Caki2 (cell line): ENCODE measurements around the gene TRIM17. TPM values are rescaled to one million over a fixed set of nuclear protein-coding genes. Genes with fewer than 3 reads are reported as not detected.

Source experiments
- DNase-seq: peaks from one replicate; pipeline ENCODE4 v3.0.0-alpha.2; 2015; ENCODE audit warnings: low read depth
- in situ Hi-C: cut with HindIII; loops from 2 replicates; pipeline ENCODE4 v1.10.0; 2016; ENCODE audit warnings: low sequenced_read_pairs, low pct_unique_long_range_greater_than_20kb, mixed read lengths
- total RNA-seq: library from RNA; depleted of rRNA; stranded (reverse); fragments of >200 nt; shearing (Covaris generic); gene quantifications from 2 replicates; pipeline ENCODE4 v1.2.3, GENCODE V29; 2014; ENCODE audit warnings: low replicate concordance

The TRIM17 gene
- total RNA-seq, 1 experiment from 2014 or later: not detected

DNA sequence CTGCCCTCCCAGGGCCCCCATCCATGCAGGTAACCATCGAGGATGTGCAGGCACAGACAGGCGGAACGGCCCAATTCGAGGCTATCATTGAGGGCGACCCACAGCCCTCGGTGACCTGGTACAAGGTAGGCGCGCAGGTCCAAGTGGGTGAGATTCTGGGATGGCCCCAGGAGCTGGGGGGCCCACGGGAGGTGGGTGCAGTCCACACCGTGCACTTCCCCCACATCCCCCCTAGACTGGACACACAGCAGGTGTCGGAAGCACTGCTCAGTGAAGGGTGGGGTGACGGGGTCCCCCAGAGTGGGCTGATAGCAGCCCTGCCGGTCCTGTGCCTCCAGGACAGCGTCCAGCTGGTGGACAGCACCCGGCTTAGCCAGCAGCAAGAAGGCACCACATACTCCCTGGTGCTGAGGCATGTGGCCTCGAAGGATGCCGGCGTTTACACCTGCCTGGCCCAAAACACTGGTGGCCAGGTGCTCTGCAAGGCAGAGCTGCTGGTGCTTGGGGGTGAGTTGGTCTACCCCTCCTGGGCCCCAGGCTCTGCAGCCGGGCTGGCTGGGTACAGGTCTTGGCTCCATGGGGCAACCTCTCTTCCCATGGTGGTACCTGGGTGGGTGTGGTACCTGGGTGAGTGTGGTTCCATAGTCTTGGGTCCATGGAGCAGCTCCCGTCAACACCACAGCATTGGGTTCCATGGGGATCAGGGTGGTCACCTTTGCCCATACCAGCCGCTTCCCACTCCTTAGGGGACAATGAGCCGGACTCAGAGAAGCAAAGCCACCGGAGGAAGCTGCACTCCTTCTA lies 50.4 kb downstream of the TRIM17 start:
- in situ Hi-C loops: no loop called here
- no peak for DNase-seq

DNA sequence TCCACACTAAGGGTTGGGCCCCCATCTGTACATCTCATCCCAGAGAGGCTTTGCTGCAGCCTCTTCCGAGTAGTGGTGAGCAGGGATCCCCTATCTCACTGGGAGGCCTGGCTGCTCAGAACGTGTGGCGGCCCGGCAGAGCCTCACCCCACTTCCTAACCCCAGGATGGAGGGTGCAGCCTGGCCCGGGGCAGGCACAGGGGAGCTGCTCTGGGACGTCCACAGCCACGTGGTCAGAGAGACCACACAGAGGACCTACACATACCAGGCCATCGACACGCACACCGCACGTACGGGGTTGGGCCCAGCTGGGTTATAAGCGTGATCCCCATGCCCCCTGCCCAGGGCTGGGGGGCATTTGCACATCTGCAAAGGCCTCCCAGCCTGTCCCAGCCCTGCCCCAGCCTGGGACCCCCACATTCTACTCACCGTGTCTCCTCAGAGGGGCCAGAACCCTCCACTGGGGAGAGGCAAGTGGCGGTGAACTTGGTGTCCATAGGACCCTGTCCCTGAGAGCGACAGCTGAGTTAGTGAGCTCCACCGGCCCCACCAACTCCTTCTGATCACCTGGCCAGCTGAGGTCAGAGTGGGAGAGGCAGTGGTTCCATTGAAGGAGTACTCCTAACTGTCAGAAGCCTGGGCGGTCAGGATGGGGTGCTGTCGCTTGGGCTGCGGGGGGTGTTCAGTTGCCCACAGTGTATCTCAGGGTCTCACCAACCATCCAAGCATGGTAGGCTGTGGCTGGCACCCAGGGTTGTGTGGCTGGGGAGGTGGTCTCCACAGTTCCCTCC lies 51.2 kb downstream of the TRIM17 start:
- no peak for DNase-seq
- in situ Hi-C loops: no loop called here

DNA sequence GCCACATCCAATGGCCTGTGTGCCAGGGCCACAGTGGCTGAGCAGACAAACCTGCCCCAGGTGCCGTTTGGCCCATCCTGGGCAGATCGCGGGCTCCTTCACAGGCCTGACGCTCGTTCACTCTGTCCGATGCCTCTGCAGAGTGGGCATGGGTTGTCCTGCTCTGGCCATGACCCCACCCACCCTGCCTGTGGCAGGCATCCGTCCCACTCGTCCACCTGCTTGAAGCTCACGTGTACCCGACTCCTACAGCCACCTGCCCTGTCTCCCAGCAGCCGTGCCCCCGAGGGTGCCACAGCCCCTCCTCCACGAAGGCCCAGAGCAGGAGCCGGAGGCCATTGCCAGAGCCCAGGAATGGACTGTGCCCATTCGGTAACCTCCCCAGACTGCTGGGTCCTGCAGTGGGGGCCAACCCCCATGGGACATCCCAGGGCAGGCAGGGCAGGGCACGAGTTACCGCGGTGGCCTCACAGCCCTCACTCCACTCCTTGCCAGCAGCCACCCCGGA lies 51.9 kb downstream of the TRIM17 start:
- in situ Hi-C loops: no loop called here
- DNase-seq: no peak

DNA sequence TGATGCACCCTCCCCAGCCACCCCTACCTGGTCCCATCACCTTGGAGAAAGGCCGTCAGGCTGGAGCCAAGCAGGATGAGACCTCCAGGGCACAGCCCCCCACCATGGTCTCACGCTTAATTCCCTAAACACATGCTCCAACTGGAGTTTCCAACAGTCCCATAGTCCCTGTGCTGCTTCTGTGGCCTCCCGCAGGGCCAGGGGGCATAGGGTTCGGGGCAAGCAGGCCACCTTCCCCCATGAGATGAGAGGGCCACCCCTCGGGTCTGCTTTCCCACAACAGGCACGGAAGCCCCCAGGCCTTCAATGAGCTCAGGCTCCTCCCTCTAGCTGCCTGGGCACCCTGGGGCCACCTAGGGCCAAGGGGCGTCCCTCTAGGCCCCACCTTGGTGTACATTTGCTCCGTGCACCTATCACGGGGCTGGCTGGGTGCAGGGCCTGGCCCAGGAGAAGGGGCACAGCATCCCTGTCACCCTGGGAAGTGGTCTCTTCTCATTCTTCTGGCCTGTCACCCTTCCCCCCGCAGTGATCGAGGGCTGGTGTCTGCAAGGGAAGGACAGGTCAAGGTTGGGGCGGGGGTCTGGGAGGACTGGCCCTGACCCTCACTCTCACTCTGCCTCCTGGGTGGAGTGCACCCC lies 52.5 kb downstream of the TRIM17 start:
- no peak for DNase-seq
- in situ Hi-C loops: no loop called here

DNA sequence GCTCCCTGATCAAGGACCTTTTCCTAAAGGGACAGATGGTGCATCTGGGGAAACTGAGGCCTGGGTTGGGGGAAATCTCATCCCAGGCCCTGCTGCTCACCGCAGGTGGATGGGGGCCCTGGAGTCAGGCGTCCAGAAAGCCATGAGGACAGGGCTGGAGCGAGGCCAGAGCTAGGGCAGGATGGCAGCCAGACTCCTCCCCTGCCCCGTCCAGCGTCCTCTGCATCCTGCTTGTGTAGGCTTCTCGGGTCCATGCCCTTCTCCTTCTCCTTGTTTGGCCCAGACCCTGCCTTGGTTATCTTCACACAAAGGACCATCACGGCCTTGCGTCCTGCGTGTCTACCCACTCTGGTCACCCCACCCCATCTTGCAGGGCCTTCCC lies 53.0 kb downstream of the TRIM17 start:
- DNase-seq: no peak
- in situ Hi-C loops: no loop called here

DNA sequence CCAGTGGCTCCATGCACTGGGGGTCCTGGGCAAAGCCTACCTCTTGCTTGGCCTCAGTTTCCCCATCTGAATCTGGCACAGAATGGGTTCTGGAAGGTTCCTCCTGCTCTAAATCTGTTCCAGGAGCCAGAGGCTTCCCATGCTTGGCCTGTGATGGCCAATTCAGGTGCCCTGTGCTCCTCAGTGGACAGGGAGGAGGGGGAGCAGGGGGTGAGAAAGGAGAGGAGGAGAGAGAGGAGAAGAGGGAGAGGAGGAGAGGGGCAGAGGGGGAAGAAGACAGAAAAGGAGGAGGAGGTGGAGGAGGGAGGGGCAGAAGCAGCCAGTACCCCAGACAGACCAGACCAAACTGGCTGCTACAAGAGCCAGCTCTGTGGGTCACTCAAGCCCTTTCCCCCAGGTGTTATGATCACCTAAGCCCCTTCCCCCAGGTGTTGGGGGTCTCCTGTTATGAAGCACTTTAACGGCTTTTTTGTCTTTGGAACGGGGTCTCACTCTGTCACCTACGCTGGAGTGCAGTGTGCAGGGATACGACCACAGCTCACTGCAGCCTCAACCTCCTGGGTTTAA lies 53.7 kb downstream of the TRIM17 start:
- no peak for DNase-seq
- in situ Hi-C loops: no loop called here

DNA sequence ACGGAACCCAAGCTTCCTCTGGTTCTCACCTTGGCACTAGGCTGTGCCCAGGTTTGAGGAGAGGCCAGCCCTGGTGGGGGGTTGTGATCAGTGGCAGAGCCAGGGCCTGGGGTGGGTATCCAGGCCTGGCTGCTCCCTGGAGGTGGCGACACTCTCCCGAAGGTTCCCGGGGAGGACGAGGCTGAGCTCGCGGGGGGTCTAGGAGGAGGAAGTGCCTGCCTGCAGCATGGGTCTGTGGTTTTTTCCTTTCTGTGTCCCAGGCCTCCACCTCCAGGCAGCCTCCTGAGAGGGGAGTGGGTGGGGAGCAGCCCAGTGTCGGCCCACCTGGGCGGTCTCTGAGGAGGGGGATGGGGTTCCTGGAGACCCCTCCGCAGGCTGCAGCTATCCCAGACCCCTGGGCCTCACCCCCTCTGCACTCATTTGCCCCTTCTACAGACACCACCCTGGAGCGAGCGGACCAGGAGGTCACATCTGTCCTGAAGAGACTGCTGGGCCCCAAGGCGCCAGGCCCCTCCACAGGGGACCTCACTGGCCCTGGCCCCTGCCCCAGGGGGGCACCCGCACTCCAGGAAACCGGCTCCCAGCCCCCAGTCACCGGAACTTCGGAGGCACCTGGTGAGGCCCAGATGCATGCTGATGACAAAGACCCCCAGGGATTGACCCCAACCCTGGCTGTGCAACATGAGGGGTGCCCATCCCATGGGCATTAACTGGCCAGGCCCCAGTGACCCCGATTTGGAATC lies 54.3 kb downstream of the TRIM17 start:
- in situ Hi-C loops: no loop called here
- no peak for DNase-seq

DNA sequence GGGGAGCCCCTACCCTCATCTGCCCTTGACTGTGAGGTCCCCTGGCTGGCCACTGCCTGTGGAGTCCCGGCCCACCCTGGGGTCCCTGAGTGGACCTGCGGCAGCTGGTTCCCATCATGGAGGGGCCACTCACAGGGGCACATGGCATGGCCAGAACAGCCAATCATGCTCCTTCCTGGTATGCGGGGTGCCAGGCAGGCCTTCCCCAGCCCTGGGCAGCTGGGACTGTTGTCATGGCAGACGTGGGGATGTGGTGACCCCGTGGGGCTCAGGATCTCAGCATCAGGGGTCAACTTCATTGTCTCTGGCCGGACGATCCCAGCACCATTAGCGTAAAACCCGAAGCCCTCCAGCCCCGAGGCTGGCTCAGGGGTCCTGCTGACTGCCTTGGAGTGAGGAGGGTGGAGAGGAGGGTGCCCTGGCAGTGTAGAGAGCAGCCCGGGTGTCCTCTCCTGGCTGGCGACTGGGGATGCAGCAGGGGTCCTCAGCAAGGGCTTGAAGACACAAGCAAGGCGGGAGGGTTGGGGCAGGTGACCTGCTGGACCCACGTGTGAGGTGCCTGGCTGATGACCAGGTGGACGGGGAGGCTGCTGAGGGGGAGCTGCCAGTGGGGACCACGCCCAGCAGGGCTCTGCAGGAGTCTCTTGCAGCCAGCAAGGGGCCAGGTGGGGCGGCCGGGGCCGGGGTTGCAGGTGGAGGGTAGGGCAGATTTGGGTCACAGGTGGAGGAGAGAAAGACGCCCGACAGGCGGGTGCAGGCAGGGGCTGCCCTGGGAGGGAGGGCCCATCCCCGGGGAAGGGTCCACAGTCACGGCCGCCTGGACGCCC lies 55.1 kb downstream of the TRIM17 start:
- DNase-seq: no peak
- in situ Hi-C loops: no loop called here

DNA sequence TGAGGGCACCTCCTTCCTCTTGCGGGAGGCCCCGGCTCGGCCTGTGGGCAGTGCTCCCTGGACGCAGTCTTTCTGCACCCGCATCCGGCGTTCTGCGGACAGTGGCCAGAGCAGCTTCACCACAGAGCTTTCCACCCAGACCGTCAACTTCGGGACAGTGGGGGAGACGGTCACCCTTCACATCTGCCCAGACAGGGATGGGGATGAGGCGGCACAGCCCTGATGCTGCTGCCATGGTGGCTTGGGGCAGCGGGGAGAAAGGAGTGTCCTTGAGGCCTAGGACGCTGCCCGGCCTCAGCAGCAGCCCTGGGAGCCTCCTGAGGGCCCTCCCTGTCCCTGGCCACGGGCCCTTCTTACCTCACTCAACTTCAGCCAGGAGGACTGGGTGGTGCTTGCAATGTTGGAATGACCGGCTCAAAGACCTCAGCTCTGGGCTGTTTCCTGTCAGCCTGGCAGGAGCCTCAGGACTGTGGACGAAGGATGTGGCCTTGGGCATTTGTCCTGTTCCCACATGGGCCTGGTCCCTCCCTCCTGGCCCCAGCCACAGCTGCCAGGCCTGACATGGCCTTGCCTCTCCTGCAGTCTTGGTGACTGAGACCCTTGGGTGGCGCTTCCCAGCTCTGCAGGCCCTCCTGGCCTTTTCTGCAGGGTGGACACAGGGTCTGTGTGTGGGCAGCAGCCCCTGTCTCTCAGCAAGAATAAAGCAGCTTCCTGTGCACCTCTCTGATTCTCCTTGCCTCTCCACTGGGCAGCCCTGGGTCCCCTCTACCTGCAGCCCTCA lies 55.9 kb downstream of the TRIM17 start:
- in situ Hi-C loops: no loop called here
- no peak for DNase-seq

DNA sequence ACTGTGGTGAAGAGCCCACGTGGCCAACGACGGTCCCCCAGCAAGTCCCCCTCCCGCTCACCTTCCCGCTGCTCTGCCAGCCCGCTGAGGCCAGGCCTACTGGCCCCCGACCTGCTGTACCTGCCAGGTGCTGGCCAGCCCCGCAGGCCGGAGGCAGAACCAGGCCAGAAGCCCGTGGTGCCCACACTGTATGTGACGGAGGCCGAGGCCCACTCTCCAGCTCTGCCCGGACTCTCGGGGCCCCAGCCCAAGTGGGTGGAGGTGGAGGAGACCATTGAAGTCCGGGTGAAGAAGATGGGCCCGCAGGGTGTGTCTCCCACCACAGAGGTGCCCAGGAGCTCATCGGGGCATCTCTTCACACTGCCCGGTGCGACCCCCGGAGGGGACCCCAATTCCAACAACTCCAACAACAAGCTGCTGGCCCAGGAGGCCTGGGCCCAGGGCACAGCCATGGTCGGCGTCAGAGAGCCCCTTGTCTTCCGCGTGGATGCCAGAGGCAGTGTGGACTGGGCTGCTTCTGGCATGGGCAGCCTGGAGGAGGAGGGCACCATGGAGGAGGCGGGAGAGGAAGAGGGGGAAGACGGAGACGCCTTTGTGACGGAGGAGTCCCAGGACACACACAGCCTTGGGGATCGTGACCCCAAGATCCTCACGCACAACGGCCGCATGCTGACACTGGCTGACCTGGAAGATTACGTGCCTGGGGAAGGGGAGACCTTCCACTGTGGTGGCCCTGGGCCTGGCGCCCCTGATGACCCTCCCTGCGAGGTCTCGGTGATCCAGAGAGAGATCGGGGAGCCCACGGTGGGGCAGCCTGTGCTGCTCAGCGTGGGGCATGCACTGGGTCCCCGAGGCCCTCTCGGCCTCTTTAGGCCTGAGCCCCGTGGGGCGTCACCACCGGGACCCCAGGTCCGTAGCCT lies 56.8 kb downstream of the TRIM17 start:
- no peak for DNase-seq
- in situ Hi-C loops: no loop called here

DNA sequence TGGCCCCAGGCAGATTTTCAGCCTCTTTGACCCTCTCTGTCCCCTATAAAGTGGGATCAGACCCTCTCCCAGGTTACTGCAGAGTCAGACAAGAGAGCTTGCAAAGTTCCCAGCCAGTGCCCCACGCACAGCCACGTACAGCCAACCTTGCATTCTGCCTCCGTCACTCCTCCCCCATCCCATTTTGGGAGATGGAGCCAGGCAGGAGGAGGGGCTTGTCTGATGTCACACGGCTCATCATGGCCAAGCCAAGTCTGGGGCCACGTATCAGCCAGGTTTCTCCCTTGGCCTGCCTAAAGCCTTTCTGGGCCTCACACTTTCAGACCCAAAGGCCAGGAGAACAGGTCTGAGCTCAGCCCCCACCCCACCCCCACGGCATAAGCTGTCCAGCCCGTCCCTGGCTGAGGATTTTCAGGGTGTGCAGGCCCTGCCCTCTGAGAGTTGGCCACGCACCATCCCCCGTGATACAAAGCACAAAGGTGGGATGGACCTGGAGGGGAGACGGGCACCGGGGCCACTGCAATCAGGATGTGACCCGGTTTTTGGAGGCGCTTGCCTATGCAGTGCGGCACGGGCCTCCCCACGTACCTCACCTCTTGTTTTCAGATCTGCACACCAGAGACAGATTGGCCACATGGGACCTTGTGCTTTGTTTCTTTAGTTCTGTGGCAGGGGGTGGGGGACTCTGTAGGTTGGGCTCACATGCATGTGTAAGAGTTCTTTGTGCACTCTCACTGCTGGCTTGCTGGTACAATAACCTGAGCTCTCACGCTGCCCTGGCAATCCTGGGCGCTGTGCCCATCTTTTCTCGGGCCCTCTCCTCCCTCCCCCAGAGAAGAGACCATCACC lies 57.7 kb downstream of the TRIM17 start:
- in situ Hi-C loops: no loop called here

DNA sequence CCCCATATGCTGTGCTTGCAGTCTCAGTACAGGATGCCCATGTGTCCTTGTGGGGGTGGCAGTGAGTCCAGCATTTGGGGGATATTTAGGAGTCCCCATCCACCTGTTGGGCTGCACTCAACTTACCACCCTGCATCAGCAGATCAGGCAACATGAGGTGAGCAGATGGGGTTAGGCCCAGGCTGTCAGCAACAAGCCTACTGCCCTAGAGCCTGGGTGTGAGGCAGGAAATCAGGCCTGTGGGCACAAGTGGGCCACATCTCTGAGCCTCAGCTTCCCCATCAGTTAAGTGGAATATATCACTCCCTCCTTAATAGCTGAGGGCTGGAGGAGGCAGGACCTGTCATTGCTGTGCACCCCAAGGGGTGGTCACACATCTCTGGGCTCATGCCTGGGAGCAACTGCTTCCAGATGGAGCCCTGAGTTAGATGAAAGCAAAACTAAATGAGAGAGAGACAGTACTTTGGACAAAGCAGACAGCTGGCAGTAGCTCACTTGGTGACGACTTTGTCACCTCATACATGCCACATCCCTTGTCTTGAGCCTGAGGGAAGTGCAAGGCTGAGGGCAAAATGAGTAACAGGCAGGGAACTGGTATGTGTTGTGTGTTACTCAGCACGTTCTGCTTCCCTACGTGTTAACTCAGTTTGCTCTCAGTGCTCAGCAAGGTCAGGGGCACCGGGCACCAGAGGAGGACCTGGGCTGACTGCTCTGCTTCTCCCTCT lies 58.5 kb downstream of the TRIM17 start:
- no peak for DNase-seq
- in situ Hi-C loops: no loop called here

More for the DNA sequence above, 57.7 kb downstream of the TRIM17 start:
- DNase-seq: no peak
